Suprapubic skin (tissue), 4 donors: ENCODE measurements around the gene CACNA1E.

ENCODE experiments used
- CTCF ChIP-seq, 2 donors: fragments of 200-600 bp in 1 of 2; fragments of 450-650 bp in 1 of 2; sonication (generic) in 1 of 2; IDR thresholded peaks; one replicate each; pipeline ENCODE4 v1.5.1; 2016 to 2019; ENCODE audit warnings: antibody characterized with exemption in 2 of 2, mild to moderate bottlenecking in 1 of 2, moderate library complexity in 1 of 2
- EP300 ChIP-seq: sonication (generic); formaldehyde crosslinking; IDR thresholded peaks from one replicate; pipeline ENCODE4 v1.6.1; 2017; ENCODE audit warnings: antibody characterized with exemption
- POLR2A ChIP-seq, 2 donors: fragments of 450-650 bp; IDR thresholded peaks; one replicate each; pipeline ENCODE4 v1.6.1; 2017; ENCODE audit warnings: antibody characterized with exemption in 2 of 2, mild to moderate bottlenecking in 2 of 2, moderate library complexity in 2 of 2
- POLR2AphosphoS5 ChIP-seq, 3 donors: sonication (generic); formaldehyde crosslinking; IDR thresholded peaks; one replicate each; pipeline ENCODE4 v1.6.1; 2017; ENCODE audit warnings: antibody characterized with exemption in 3 of 3

GRCh38 chr1:181603735-181604410, 120.6 kb downstream of the CACNA1E start:
- TF ChIP-seq CTCF (IDR thresholded peaks at IDR 0.05) (no peak), POLR2A (IDR thresholded peaks at IDR 0.05) (no peak), EP300 (no peak), POLR2AphosphoS5 (IDR thresholded peaks at IDR 0.05) (no peak)
